Left lung (tissue), 10 donors: ENCODE data around the gene UBE2E2. TPM values are rescaled to one million over a fixed set of nuclear protein-coding genes. Genes with fewer than 3 reads are reported as not detected.

Experiments
- ATAC-seq: fragments of 200-7000 bp; cut with Tn5 transposase; one replicate; pipeline ENCODE4 v1.9.1; 2020; ENCODE audit warnings: moderate library complexity
- DNase-seq, 4 donors: peaks; one replicate each; pipeline ENCODE4 v3.0.0-alpha.2; 2013 to 2020
- H3K27ac ChIP-seq, 2 donors: fragments of 200-600 bp; sonication (generic) in 1 of 2; one replicate each; pipeline versions ENCODE4 v1.5.0 to v1.8.0; 2020 to 2021
- H3K27me3 ChIP-seq, 2 donors: fragments of 200-600 bp; sonication (generic) in 1 of 2; one replicate each; pipeline versions ENCODE4 v1.5.0 to v1.8.0; 2020 to 2021
- H3K36me3 ChIP-seq, 2 donors: fragments of 200-600 bp; sonication (generic) in 1 of 2; one replicate each; pipeline versions ENCODE4 v1.5.0 to v1.8.0; 2020 to 2021
- H3K4me1 ChIP-seq, 2 donors: fragments of 200-600 bp; one replicate each; pipeline ENCODE4 v1.8.0; 2021
- H3K4me3 ChIP-seq, 2 donors: fragments of 200-600 bp; sonication (generic) in 1 of 2; one replicate each; pipeline versions ENCODE4 v1.5.0 to v1.8.0; 2020 to 2021; ENCODE audit warnings: mild to moderate bottlenecking in 1 of 2
- H3K9me3 ChIP-seq, 2 donors: fragments of 200-600 bp; sonication (generic) in 1 of 2; one replicate each; pipeline versions ENCODE4 v1.5.0 to v1.8.0; 2020 to 2021
- intact Hi-C, 2 donors: fragments of 100-400 bp; cut with DNase I; formaldehyde crosslinking; loops; one replicate each; pipeline versions ENCODE4 v1.11.2 to v1.14.2; 2022
- polyA plus RNA-seq, 6 donors: library from polyadenylated mRNA; unstranded; fragments of 120-200 nt; gene quantifications; one replicate each; pipeline ENCODE4 v1.2.1, GENCODE V29; 2013; ENCODE audit not compliant: insufficient read length in 6 of 6
- total RNA-seq, 2 donors: library from RNA; stranded (reverse); fragmentation: NEBNext Ultra II Directional; extraction: Animal tissue kit (Norgen Biotek cat#: 25700); gene quantifications; one replicate each; pipeline ENCODE4 v1.2.1, GENCODE V29; 2021
- TF ChIP-seq, protein P1 (sequence below), 2 donors: fragments of 200-600 bp; sonication (generic) in 1 of 2; IDR thresholded peaks; one replicate each; pipeline versions ENCODE4 v1.5.0 to v1.8.0; 2021; ENCODE audit warnings: antibody characterized with exemption in 2 of 2
- donor health status: DM: no; HTN: yes; CAD: no.
- donor health status: DM: no; HTN: no; CAD: no.

Gene UBE2E2
- total and polyA plus RNA-seq, 8 donors: 42.3 to 55.6 (median 47.5) TPM

- Histone ChIP-seq H3K4me3 (no peak overlapping the region), H3K4me1 (no peaks in the 10 kb centered on the region), H3K27ac (no peak overlapping the region), H3K36me3 (no peaks in the 10 kb centered on the region), H3K27me3 (no peaks in the 10 kb centered on the region), H3K9me3 (peaks cover 0 to 8% of the 10 kb centered on the region in 2 donors)
- intact Hi-C loops: no loop called here
- ATAC-seq: no peak
- TF ChIP-seq, protein P1, sequence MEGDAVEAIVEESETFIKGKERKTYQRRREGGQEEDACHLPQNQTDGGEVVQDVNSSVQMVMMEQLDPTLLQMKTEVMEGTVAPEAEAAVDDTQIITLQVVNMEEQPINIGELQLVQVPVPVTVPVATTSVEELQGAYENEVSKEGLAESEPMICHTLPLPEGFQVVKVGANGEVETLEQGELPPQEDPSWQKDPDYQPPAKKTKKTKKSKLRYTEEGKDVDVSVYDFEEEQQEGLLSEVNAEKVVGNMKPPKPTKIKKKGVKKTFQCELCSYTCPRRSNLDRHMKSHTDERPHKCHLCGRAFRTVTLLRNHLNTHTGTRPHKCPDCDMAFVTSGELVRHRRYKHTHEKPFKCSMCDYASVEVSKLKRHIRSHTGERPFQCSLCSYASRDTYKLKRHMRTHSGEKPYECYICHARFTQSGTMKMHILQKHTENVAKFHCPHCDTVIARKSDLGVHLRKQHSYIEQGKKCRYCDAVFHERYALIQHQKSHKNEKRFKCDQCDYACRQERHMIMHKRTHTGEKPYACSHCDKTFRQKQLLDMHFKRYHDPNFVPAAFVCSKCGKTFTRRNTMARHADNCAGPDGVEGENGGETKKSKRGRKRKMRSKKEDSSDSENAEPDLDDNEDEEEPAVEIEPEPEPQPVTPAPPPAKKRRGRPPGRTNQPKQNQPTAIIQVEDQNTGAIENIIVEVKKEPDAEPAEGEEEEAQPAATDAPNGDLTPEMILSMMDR (IDR thresholded peaks at IDR 0.05): no peak
- no peak for DNase-seq
Measured at GRCh38 chr3:23314981-23315762, 112.0 kb downstream of the UBE2E2 start.

DNA sequence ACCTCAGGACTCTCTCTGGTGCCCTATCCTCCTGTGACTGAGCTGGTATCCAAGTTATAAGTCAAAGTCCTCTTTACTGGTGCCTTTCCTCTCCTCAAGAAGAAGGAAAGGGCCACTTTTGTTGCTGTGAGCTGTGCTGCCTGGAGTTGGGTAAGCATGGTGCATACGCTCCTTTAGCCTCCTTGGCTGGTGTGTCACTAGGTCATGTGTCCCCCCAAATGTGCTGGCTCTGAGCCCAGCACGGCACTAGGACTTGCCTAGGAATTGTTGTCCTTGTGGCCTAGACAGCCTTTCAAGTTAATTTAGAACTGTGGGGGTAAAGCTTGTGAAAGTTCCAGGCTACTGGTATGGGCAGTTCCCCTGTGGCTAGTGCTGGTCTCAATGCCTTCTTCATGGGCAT is 113.8 kb downstream of the UBE2E2 start:
- intact Hi-C loops: no loop called here

DNA sequence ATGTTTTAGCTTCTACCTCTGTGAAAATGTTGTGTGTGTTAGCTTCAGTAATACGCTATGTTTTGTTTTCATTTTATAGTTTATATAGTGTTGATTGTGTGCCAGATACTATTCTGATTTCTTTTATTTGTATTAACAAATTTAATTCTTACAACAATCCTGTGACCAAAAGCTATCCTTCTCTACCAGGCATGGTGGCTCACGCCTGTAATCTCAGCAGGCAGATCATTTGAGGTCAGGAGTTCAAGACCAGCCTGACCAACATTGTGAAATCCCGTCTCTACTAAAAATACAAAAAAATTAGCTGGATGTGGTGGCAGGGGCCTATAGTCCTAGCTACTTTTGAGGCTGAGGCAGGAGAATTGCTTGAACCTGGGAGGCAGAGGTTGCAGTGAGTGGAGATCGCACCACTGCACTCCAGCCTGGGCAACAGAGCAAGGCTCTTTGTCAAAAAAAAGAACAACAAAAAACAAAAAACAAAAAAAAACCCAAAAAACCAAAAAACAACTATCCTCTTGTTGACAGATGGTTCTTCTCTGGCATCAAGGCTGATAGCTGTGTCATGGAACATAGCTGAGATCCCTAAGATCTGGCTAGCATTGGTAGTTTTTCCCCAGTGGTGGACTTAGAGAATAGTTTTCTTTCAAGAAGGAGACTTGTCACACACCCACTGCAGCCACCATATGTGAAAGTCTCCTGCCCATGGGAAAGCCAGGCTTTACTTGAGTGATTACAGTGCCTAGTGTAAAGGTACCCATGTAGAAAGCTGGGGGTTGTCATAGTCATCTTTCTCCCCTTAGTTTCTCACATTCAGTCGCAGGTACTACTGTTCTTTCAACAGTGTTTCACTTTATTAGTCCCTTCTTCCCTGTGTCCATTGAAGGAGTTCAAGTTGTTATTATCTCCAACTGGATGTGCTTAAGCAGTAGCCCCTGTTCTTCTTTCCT is 116.5 kb downstream of the UBE2E2 start:
- Histone ChIP-seq H3K27ac (no peak overlapping the region), H3K36me3 (no peaks in the 10 kb centered on the region), H3K4me3 (no peak overlapping the region), H3K27me3 (no peaks in the 10 kb centered on the region), H3K9me3 (peaks cover 0 to 8% of the 10 kb centered on the region in 2 donors), H3K4me1 (peaks cover 3 to 7% of the 10 kb centered on the region in 2 donors)
- TF ChIP-seq, protein P1 (IDR thresholded peaks at IDR 0.05): no peak
- DNase-seq (peak in 1 of 4 donors; percentile 32), ATAC-seq (no peak)
- intact Hi-C loops: no loop called here

More for the DNA sequence above, 113.8 kb downstream of the UBE2E2 start:
- no peak overlapping the region for H3K4me3 ChIP-seq
- H3K4me1 ChIP-seq: no peaks in the 10 kb centered on the region
- TF ChIP-seq, protein P1 (IDR thresholded peaks at IDR 0.05): no peak
- no peaks in the 10 kb centered on the region for H3K27me3 ChIP-seq
- no peak for ATAC-seq
- H3K9me3 ChIP-seq: peaks cover 0 to 8% of the 10 kb centered on the region in 2 donors
- no peak overlapping the region for H3K27ac ChIP-seq
- H3K36me3 ChIP-seq: no peaks in the 10 kb centered on the region
- no peak for DNase-seq

DNA sequence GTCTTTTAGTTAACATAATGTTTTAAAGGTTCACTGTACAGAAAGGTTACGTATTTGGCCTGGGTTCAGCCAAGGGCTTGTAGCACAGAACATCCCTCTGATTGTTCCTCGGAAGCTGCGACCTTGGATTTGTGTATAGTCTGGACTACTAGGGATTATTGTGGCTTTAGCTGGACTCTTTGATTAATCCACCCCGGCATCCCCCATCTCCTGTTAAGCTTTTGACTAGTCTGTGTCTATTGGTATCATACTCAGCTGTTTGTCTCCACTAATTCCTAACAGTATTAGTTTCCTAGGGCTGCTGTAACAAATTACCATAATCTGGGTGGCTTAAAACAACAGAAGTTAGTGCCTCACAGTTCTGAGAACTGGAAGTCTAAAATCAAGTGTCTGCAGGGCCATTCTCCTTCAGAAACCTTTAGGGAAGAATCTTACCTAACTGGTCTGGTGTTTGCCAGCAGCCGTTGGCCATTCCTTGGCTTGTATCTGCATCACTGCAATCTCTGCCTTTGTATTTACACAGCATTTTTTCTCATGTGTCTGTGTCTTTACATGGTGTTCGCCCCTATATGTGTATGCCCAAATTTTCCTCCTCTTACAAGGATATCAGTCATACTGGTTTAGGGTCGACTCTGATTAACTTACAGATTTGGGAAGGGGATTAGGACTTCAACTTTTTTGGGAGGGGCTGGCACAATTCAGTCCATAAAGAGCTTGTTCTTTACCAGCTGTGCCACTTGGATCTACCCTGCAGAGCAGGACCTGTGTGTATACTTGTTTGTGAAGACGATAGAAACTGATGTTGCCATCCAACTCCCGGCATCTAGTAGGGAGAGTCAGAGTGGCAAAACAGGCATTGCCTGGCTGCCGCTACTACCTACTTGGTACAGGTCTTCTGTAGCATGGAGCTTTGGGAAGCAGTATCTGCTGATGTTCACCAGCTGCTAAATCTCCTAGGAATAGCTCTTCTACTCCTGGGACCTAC is 117.8 kb downstream of the UBE2E2 start:
- Histone ChIP-seq H3K36me3 (no peaks in the 10 kb centered on the region), H3K27ac (no peak overlapping the region), H3K9me3 (peaks cover 0 to 8% of the 10 kb centered on the region in 2 donors), H3K27me3 (no peaks in the 10 kb centered on the region), H3K4me1 (peaks cover 12 to 20% of the 10 kb centered on the region in 2 donors), H3K4me3 (no peak overlapping the region)
- ATAC-seq (peak; percentile 34), DNase-seq (no peak)
- intact Hi-C loops: no loop called here
- TF ChIP-seq, protein P1 (IDR thresholded peaks at IDR 0.05): no peak
